ENCODE data around the gene PSMD7.
"Not testable (repeated sequence)": the region's sequence is repeated elsewhere in the genome, so short reads cannot be mapped to it uniquely, and the experiment has no call there.

Gene PSMD7

DNA sequence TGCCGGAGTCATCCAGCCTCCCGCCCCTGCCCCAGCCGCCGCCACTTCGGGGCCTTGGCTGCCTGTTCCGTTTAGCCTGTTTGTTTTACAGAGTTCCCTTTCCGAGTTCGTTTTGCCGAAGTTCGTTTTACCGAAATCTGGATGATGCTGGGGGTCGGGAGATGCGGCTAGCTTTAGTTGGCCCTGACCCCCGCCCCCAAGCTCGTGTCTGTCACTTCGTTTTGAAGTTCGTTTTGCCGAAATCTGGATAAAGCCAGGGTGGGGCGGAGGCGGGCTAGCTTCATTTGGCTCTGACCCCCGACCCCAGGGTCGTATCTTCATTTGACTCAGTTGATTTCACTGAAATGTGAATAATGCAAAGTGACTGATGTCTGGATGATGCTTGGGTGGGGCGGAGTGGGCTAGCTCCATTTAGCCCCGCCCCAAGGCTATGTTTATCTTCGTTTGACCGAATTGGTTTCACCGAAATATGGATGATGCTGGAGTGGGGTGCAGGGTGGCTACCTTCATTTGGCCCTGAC, 591 bp downstream of the PSMD7 start:
- peak in 1 of 5 donors; percentile 34 for DNase-seq

DNA sequence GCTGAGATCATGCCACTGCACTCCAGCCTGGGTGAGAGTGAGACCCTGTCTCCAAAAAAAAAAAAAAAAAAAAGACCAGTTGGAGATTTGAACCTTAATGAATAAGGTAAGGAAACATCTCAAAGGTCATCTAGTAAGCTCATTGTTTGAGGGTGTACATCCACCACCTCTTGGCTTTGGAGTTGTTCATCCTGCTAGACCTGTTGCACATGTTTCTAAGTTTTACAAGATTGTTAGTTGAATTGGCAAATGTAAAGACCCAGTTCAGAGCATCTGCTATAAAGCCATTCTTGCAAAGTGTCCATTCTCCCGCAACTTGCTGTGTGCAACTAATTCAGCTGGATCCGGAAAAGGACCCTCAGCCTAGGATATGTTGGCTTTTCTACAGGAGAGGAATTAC, 1.5 kb downstream of the PSMD7 start:
- DNase-seq = no peak

DNA sequence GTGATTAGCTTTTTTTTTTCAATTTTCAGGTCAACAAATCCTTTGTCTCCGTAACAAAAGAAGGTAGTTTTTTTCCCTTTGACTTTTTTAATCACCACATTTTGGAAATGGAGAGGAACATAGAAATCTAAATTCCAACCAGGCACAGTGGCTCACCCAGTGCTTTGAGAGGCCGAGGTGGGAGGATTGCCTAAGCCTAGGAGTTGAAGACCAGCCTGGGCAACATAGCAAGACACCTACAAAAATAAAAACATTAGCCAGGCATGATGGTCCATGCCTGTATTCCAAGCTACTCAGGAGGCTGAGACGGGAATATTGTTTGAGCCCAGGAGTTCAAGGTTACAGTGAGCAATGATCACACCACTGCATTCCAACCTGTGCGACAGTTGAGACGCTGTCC, 5.7 kb downstream of the PSMD7 start:
- DNase-seq = no peak

DNA sequence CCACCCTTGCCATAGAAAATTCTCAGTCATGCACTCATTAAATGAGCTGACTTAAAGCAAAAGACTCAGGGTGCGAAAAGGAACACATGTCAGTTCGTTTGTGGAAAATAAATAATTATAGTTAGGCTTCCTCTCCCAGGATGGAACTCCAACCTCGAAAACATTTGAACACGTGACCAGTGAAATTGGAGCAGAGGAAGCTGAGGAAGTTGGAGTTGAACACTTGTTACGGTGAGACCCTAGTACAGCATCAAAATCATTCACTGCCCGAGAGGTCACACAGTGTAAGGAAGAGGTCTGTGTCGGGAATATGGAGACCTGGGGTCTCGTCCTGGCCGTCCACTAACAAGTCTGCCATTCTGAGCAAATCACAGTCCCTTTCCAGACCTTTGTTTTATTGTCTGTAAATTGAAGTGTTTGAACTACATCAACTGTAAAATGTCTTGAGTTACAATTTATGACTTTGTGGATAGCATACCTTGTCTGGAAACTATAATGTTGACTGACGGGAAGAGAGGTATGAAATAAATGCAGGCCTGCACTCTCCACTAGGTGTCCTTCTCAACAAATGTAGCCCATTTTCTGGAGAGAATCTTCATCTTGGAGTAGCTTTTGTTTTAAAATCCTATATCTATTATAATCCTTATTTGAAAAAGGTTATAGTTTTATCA, 7.7 kb downstream of the PSMD7 start:
- DNase-seq = no peak

DNA sequence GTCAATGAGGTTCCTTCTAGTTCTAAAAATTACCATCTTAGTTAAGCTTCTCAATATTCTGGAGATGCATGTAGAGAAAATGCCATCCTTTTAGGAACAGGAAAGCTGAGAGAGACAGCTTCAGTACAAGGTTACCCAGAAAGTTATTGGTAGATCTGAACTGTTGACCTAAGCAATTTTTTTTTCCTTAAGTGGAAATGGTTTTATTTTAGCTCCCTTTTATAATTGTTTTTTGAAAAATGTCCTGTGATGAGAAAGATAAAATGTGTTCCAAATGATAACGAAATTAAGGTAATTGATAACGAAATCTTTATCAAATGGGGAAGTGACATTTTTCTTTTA, 8.2 kb downstream of the PSMD7 start:
- DNase-seq = no peak

DNA sequence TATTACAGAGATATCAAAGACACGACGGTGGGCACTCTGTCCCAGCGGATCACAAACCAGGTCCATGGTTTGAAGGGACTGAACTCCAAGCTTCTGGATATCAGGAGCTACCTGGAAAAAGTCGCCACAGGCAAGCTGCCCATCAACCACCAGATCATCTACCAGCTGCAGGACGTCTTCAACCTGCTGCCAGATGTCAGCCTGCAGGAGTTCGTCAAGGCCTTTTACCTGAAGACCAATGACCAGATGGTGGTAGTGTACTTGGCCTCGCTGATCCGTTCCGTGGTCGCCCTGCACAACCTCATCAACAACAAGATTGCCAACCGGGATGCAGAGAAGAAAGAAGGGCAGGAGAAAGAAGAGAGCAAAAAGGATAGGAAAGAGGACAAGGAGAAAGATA, 8.7 kb downstream of the PSMD7 start:
- no peak for DNase-seq

DNA sequence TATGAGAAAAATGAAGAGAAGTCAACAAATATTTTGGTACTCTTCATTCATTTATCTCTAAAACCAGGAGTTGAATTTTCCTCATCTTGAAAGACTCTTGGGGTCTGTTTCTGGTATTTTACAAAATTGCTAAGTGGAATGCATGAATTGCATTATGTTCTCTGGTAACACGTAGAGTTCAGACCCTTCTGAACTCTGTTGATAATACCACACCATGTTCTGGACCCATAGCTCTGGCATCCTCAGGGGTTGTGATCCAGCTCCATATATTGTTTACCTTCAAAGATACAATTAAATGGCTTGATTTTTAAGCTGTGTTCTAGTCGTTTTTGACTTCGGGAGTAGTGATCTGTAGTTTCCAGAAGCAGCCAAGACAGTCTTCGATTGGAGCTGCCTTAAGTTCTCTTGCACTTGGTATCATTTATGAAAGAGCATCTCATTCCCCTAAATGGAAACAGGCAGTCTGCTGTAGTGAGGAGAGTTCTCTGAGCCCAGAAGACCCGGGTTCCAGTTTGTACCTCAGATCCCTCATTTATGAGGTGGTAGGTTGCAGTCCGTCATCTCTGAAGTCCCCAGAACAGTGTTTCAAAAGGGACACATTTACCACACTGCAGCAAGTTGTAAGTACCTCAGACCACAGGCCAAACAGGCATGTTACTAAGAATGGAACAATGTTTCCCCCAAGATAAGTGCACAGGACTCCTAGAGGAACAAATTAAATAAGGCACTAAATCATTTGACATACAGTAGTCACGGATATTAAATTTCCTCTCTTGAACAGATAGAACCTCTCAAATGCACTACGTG, 9.6 kb downstream of the PSMD7 start:
- DNase-seq = no peak

DNA sequence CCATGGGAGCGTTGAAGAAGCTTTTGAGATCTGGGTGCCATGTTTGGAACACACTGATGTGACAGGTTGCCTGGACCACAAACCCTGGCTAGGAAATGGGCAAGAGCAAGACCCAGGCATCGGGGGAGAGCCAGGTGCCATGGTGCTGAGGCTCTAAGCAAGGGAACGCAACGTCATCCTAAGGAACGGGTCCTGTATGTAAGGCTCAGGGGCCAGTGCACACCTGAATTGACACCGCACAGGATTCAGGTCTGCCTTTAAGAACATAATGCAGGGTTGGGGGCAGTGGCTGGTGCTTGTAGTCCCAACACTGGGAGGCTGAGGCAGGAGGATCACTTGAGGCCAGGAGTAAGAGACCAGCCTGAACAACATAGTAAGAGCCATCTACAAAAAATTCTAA, 10.8 kb downstream of the PSMD7 start:
- DNase-seq = no peak

DNA sequence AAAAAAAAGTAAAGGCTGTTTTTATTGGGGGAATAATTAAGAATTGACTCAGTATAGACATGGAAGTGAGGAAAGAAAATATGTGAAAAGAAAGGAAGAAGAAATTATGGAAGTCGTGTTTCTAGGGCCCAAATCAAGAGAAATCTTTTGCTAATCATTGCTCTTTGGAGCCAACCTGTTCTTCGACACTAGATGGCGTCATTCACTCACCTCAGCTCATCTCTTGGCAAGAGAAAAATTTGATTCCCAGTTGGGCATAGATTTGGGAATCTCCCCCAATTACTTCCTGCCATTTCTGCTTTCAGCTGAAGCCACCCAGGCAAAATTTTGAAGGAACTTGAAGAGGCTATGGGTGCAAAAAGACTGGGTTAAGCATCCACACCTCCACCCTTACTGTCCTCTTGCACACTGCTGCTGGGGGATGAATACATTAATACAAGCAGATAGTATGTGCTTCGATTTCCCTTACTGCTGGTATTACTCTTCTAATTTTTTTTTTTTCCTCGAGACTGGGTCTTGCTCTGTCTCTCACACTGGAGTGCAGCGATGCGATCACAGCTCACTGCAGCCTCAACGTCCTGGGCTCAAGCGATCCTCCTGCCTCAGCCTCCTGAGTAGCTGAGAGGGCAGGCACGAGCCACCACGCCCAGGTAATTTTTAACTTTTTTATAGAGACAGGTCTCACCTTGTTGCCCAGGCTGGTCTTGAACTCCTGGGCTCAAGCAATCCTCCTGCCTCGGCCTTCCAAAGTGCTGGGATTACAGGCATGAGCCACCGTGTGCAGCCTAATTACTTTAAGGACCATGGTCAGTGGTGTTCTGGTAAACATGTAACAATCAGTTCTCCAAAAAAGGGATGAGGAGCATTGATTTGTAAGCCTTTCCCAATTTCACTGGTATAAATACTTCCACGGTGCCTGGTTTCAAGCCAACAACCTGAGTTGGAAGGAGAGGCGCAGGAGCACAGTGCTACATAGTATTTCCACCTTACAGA, 13.5 kb downstream of the PSMD7 start:
- peak in 1 of 5 donors; percentile 29 for DNase-seq

DNA sequence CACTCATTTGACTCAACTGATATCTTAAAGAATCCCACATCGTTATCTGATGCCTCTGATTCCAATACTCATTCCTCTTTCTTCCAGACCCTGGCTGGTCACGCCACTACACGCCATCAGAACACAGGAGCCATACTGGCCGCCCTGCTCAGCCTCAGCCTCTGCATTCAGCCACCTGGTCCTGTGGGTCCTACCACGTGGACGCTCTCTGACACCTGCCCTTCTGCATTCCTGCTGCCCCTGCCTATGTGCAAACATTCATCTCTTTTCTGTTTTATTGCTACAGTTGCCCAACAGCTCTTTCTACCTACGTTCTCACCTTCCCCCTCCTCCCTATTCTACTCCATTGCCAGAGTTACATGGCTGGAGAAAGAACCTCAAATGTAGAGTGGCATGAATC, 18.4 kb downstream of the PSMD7 start:
- no peak for DNase-seq

DNA sequence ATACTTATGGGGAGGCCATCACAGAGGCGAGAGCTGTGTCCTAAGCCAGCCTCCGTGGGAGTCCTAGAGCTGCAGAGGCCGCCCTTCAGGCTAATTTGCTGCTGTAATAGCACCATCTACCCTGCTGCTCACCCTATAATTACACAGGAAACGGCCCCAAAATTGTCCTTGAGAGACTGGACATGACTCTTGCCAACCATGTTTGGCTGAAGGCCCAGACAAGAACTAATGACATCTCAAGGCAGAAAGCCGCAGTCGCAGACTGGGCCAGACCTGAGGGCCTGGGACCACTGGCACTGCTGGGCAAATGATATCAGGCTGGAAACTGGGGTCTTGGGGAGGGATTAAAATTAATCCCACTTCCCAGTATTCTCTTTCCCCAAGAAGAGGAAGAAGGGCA, 24.1 kb downstream of the PSMD7 start:
- DNase-seq = no peak

DNA sequence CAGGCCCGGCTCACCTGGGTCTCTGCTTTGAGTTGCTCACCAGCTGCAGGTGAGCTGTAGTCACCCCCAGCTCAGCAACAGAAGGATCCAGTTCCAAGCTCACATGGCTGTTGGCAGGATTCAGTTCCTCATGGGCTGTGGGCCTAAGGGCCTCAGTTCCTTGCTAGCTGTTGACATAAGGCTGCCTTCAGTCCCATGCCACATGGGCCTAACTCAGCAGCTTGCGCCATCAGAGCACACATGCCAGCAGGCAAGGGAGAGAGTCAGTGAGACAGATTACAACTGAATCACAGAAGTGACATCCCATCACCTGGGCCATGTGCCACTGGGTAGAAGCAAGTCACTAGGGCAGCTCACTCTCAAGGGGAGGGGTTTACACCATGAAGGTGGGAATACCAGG, 24.7 kb downstream of the PSMD7 start:
- no peak for DNase-seq

DNA sequence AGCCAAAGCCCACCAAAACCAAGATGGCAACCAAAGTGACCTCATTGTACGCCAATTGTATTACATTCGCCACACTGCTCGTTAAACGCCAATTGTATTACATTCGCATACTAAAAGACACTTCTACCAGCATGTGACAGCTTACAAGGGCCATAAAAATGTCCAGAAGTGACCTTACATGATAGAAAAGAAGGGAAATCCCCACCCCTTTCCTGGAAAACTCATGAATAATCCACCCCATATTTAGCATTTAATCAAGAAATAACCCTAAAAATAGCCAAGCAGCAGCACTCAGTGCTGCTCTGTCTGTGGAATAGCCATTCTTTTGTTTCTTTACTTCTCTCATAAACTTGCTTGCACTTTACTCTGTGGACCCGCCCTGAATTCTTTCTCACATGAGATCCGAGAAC, 25.7 kb downstream of the PSMD7 start:
- no peak for DNase-seq

DNA sequence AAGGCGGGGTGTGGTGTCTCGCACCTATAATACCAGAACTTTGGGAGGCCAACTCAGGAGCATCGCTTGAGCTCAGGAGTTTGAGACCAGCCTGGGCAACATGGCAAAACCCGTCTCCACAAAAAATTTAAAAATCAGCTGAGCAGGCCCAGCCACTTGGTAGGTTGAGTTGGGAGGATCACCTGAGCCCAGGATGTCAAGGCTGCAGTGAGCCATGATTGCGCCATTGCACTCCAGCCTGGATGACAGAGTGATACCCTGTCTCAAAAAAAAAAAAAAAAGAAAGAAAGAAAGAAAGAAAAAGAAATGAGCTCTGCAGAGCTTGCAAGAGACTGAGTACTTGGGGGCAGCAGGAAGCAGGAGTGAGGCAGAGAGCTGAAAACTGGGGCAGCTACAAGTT, 28.2 kb downstream of the PSMD7 start:
- not testable (repeated sequence) for DNase-seq

DNA sequence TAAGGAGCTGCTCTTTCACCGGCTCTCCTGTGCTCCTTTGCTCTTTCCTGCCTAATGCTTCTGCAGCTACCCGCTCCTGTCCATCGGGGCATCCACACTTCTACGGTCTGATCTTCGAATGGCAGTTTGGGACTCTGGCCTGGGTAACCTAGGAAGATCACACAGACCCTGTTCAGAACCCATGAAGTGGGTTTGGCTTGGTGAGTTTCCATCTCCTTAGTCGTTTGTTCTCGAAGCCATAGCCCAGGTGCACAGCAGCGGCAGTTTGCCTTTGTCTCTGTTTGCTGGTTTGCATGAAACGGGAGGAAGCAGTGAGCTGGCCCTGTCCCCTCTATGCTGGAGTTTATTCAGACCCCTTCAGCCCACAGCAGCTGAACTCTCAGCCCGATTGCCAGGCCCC, 29.0 kb downstream of the PSMD7 start:
- DNase-seq = no peak

DNA sequence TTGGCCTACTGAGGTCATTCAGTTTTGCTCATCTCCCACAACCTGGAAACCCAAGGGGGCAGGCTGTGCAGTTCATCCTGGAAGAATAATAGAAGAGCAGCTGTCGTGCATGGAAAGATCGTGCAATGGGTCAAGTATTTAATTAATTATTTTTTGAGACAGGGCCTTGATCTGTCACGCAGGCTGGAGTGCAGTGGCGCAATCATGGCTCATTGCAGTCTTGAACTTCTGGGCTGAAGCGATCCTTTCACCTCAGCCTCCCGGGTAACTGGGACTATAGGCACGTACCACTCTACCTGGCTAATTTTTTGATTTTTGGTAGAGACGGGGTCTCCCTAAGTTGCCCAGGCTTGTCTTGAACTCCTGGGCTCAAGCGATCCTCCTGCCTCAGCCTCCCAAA, 31.7 kb downstream of the PSMD7 start:
- DNase-seq = not testable (repeated sequence)

DNA sequence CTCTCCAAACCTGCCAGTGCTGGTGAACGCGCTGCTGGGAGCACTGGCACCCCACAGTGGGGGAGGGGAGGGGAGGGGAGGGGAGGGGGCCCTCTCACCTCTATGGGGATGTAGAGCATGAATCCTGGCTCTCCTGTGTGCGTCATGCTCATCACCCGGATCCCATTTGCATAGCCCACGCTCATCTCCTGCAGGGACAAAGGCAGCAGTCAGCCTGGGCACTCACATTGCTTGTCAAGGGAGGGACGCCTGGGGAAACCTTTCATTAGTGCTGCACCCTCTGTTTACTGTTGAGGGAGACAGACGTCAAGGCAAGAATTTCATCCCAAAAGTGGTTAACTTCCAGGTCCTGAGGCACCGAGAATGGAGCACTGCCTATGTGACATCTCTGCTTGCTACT, 35.9 kb downstream of the PSMD7 start:
- DNase-seq = not testable (repeated sequence)

DNA sequence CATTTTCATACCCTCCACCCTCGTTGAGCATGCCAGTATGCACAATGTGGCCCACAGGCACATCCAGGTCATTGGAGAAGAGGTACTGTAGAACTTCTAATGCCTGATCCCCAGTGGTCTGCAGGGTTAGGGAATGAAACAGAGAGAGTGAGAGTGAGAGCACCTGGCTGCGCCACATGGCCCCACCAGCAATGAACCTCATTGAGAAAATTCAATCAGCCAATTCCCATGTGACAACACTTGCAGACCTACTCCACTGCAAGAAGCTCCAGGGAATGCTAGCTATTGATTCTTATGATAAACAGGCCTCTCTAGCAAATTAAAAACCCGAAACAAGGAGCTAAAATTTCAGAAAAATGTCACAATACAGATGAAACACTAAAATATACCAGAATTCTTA, 40.9 kb downstream of the PSMD7 start:
- DNase-seq = not testable (repeated sequence)

DNA sequence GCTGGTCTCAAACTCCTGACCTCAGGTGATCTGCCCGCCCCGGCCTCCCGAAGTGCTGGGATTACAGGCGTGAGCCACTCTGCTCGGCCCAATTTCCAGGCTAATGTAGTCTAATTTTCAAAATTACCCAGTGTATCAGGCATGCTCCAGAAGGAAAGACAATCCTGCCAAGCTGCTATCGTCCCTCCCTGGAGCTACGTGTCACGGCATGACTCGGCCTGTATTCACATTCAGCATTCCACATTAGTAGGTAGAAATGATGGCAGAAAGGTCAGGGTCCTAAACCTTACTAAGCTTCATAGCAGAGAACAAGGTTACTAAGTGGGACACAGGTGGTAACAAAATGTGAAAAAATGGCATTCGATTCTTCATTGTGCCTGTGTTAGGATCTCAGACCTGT, 42.6 kb downstream of the PSMD7 start:
- DNase-seq = not testable (repeated sequence)

DNA sequence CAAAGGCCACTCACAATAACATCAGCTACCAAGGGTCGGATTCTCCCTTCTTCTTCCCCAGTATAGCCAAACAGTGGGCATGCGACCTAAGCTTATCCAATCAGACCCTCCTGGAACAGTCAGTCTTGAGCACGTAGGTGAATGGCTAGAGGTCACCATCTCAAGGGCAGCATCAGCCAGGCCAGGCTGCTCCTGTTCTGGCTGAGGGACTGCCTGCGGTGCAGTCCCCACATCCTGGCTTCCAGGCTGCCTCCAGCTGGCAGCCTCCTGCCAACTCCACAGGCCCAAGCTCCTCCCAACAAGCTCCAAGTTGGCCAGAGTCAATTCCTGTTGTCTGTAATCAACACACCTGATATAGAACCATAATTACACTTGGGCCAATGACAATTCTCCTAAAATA, 56.4 kb downstream of the PSMD7 start:
- not testable (repeated sequence) for DNase-seq

Measured in T-helper 1 cell (primary cell).